Loucy (cell line): ENCODE measurements around the gene PCDHGA7.
A peak's percentile ranks its signal among the peaks of the same experiment; 100 is the strongest.

ENCODE experiments used
- H2AFZ ChIP-seq: fragments of 200-600 bp; sonication (generic); 2 replicates; pipeline ENCODE4 v1.6.0; 2016; ENCODE audit warnings: antibody characterized with exemption, mild to moderate bottlenecking, low read length, moderate library complexity
- H3F3A ChIP-seq: fragments of 200-600 bp; 2 replicates; pipeline ENCODE4 v1.6.0; 2016; ENCODE audit warnings: antibody characterized with exemption, low read depth, mild to moderate bottlenecking
- H3K27me3 ChIP-seq: fragments of 200-600 bp; sonication (generic); 2 replicates; pipeline ENCODE4 v1.6.1; 2014; ENCODE audit warnings: low read length, mild to moderate bottlenecking; ENCODE audit not compliant: insufficient read depth, poor library complexity, severe bottlenecking
- H3K36me3 ChIP-seq: fragments of 200-600 bp; sonication (generic); 2 replicates; pipeline ENCODE4 v1.6.1; 2016; ENCODE audit warnings: low read length; ENCODE audit not compliant: insufficient read depth
- H3K4me1 ChIP-seq: fragments of 200-600 bp; sonication (generic); 2 replicates; pipeline ENCODE4 v1.5.1; 2014; ENCODE audit warnings: low read length, mild to moderate bottlenecking; ENCODE audit not compliant: insufficient read depth, poor library complexity, severe bottlenecking
- H3K4me2 ChIP-seq: fragments of 200-600 bp; sonication (generic); 2 replicates; pipeline ENCODE4 v1.6.0; 2014; ENCODE audit warnings: antibody characterized with exemption, low read length, low read depth, mild to moderate bottlenecking; ENCODE audit not compliant: poor library complexity, severe bottlenecking
- H3K4me3 ChIP-seq: fragments of 200-600 bp; sonication (generic); 2 replicates; pipeline ENCODE4 v1.5.1; 2014; ENCODE audit warnings: low read length, mild to moderate bottlenecking, mixed read lengths; ENCODE audit not compliant: poor library complexity, severe bottlenecking
- H3K79me2 ChIP-seq: fragments of 200-600 bp; sonication (generic); 2 replicates; pipeline ENCODE4 v1.6.1; 2014; ENCODE audit warnings: low read length; ENCODE audit not compliant: insufficient read depth
- H3K9ac ChIP-seq: fragments of 200-600 bp; sonication (generic); 2 replicates; pipeline ENCODE4 v1.6.0; 2014; ENCODE audit warnings: mild to moderate bottlenecking, low read depth, low read length, moderate library complexity; ENCODE audit not compliant: poor library complexity, severe bottlenecking
- H3K9me2 ChIP-seq: fragments of 200-600 bp; sonication (generic); replicated peaks from 2 replicates; pipeline ENCODE4 v1.6.1; 2016; ENCODE audit warnings: low read depth, low read length, mixed read lengths
- H3K9me3 ChIP-seq: fragments of 200-600 bp; sonication (generic); 2 replicates; pipeline ENCODE4 v1.6.1; 2014; ENCODE audit warnings: mild to moderate bottlenecking, antibody characterized with exemption, low read length, low read depth; ENCODE audit not compliant: insufficient read depth
- H4K20me1 ChIP-seq: fragments of 200-600 bp; sonication (generic); 2 replicates; pipeline ENCODE4 v1.6.0; 2014; ENCODE audit warnings: antibody characterized with exemption, low read length, mild to moderate bottlenecking; ENCODE audit not compliant: insufficient read depth, poor library complexity, severe bottlenecking
- EZH2phosphoT487 ChIP-seq: fragments of 200-600 bp; IDR thresholded peaks from 2 replicates; pipeline ENCODE4 v1.6.1; 2018; ENCODE audit warnings: antibody characterized with exemption, mild to moderate bottlenecking, moderate library complexity, borderline replicate concordance
- TF ChIP-seq, protein P1 (sequence below): fragments of 200-600 bp; sonication (generic); conservative IDR thresholded peaks from 2 replicates; pipeline ENCODE4 v1.5.1; 2014; ENCODE audit warnings: mild to moderate bottlenecking, antibody characterized with exemption, low read length

Gene PCDHGA7

DNA sequence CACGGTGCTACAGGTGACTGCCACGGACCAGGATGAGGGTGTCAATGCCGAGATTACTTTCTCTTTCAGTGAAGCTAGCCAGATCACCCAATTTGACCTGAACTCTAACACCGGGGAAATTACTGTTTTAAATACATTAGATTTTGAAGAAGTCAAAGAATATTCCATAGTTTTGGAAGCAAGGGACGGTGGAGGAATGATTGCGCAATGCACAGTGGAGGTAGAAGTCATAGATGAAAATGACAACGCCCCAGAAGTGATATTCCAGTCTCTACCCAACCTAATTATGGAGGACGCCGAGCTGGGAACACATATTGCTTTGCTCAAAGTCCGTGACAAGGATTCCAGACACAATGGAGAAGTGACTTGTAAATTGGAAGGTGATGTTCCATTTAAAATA is 6.1 kb downstream of the PCDHGA7 start:
- Histone ChIP-seq H3K79me2 (no peaks in the 10 kb centered on the region), H3K9me3 (no peaks in the 10 kb centered on the region), H3K4me2 (no peak overlapping the region), H2AFZ (no peak overlapping the region), H3K27me3 (no peaks in the 10 kb centered on the region), H4K20me1 (no peaks in the 10 kb centered on the region), H3F3A (no peaks in the 10 kb centered on the region), H3K4me3 (no peak overlapping the region), H3K9ac (no peak overlapping the region), H3K36me3 (no peaks in the 10 kb centered on the region), H3K4me1 (no peaks in the 10 kb centered on the region), H3K9me2 (no peaks in the 10 kb centered on the region)
- no peak for TF ChIP-seq EZH2phosphoT487
- TF ChIP-seq, protein P1, sequence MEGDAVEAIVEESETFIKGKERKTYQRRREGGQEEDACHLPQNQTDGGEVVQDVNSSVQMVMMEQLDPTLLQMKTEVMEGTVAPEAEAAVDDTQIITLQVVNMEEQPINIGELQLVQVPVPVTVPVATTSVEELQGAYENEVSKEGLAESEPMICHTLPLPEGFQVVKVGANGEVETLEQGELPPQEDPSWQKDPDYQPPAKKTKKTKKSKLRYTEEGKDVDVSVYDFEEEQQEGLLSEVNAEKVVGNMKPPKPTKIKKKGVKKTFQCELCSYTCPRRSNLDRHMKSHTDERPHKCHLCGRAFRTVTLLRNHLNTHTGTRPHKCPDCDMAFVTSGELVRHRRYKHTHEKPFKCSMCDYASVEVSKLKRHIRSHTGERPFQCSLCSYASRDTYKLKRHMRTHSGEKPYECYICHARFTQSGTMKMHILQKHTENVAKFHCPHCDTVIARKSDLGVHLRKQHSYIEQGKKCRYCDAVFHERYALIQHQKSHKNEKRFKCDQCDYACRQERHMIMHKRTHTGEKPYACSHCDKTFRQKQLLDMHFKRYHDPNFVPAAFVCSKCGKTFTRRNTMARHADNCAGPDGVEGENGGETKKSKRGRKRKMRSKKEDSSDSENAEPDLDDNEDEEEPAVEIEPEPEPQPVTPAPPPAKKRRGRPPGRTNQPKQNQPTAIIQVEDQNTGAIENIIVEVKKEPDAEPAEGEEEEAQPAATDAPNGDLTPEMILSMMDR, result no peak

DNA sequence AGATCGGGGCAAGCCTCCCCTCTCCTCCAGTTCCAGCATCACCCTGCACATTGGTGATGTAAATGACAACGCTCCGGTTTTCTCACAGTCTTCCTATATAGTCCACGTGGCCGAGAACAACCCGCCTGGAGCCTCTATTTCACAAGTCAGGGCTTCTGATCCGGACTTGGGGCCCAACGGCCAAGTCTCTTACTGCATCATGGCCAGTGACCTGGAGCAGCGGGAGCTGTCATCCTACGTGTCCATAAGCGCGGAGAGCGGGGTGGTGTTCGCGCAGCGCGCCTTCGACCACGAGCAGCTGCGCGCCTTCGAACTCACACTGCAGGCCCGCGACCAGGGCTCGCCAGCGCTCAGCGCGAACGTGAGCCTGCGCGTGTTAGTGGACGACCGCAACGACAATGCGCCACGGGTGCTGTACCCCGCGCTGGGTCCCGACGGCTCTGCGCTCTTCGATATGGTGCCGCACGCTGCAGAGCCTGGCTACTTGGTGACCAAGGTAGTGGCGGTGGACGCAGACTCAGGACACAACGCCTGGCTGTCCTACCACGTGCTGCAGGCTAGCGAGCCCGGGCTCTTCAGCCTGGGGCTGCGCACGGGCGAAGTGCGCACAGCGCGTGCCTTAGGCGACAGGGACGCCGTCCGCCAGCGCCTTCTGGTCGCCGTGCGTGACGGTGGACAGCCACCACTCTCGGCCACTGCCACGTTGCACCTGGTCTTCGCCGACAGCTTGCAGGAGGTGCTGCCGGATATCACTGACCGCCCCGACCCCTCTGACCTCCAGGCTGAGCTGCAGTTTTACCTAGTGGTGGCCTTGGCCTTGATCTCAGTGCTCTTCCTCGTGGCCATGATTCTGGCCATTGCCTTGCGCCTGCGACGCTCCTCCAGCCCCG is 6.9 kb downstream of the PCDHGA7 start:
- H3K79me2 ChIP-seq, result no peaks in the 10 kb centered on the region
- no peaks in the 10 kb centered on the region for H3K27me3 ChIP-seq
- no peaks in the 10 kb centered on the region for H3K9me3 ChIP-seq
- no peaks in the 10 kb centered on the region for H4K20me1 ChIP-seq
- no peak overlapping the region for H2AFZ ChIP-seq
- no peaks in the 10 kb centered on the region for H3F3A ChIP-seq
- H3K9ac ChIP-seq, result no peak overlapping the region
- H3K36me3 ChIP-seq, result no peaks in the 10 kb centered on the region
- H3K4me2 ChIP-seq, result no peak overlapping the region
- no peak overlapping the region for H3K4me3 ChIP-seq
- TF ChIP-seq, protein P1, result no peak
- no peak for TF ChIP-seq EZH2phosphoT487
- no peaks in the 10 kb centered on the region for H3K4me1 ChIP-seq
- no peaks in the 10 kb centered on the region for H3K9me2 ChIP-seq

GRCh38 chr5:141392429-141393198 is 10.1 kb downstream of the PCDHGA7 start, which contains the start of gene PCDHGA8:
Gene PCDHGA8 (plus strand): TSS chr5:141392633. CDS start chr5:141392814, 181 bp downstream.
- Histone ChIP-seq H3F3A (no peaks in the 10 kb centered on the region), H3K9ac (no peak within 1 kb of the TSS), H2AFZ (no peak within 1 kb of the TSS), H3K4me2 (no peak within 1 kb of the TSS), H3K9me3 (no peaks in the 10 kb centered on the region), H3K79me2 (no peaks in the 10 kb centered on the region), H3K4me3 (no peak within 1 kb of the TSS), H3K9me2 (no peaks in the 10 kb centered on the region), H3K4me1 (no peaks in the 10 kb centered on the region), H4K20me1 (no peaks in the 10 kb centered on the region), H3K27me3 (no peaks in the 10 kb centered on the region), H3K36me3 (no peaks in the 10 kb centered on the region)
- TF ChIP-seq EZH2phosphoT487, result no peak
- TF ChIP-seq, protein P1, result peak; percentile 56
